ENCODE results near the gene DGKI. TPM values are rescaled to one million over a fixed set of nuclear protein-coding genes. Genes with fewer than 3 reads are reported as not detected.
A peak's percentile ranks its signal among the peaks of the same experiment; 100 is the strongest.

The DGKI gene
- total and polyA plus RNA-seq, 9 of the 15 experiments (the other 6 are each of a cell fraction or from before 2014, with no cell fraction given): 0.11 to 0.54 (median 0.15) TPM; not detected in 5

DNA sequence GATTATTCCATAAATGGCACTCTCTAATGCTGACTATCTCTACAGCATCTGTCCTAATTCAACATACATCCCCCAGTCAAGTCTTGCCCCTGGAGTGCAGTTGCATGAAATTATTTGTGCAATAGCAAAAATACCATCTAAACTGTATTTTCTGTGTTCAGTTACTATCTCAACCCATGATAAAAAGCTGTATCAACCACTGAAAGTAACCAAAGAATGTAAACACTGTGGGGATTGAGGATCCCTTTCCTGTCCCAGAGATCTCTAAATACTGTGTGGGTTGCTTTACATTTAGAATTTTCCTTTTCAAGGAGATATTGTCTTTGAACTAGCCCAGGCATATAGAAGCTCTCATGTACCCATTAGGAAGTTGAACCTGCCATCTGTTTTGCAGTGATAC lies 23.9 kb upstream of the DGKI start:
- no peak for FAIRE-seq
- POLR2A ChIA-PET: interaction anchor here (1.2 kb wide), 1 partner anchor 9 kb away, joined by 4 read pairs; no protein-coding TSS in a partner anchor

More for the DNA sequence above, 23.9 kb upstream of the DGKI start:
- TF ChIP-seq, protein P1, sequence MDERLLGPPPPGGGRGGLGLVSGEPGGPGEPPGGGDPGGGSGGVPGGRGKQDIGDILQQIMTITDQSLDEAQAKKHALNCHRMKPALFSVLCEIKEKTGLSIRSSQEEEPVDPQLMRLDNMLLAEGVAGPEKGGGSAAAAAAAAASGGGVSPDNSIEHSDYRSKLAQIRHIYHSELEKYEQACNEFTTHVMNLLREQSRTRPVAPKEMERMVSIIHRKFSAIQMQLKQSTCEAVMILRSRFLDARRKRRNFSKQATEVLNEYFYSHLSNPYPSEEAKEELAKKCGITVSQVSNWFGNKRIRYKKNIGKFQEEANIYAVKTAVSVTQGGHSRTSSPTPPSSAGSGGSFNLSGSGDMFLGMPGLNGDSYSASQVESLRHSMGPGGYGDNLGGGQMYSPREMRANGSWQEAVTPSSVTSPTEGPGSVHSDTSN (CRISPR knock-in tag; IDR thresholded peaks at IDR 0.05; ENCODE audit: low read depth): no peak
- TF ChIP-seq, protein P1 (tag; conservative IDR thresholded peaks at IDR 0.05; ENCODE audit: low read depth): no peak
- TF ChIP-seq ETV6 (IDR thresholded peaks at IDR 0.05; ENCODE audit: borderline replicate concordance in 1 of 2, low read depth in 2 of 2, low read length in 1 of 2) (no peak), ETV6 (CRISPR knock-in tag; IDR thresholded peaks at IDR 0.05; ENCODE audit: borderline replicate concordance) (no peak), POLR2G (IDR thresholded peaks at IDR 0.05; ENCODE audit: low read depth, low read length) (0 out of 2 replicates have a peak, but pooled peaks have one; percentile 11), SIX5 (IDR thresholded peaks at IDR 0.05; ENCODE audit: borderline replicate concordance in 1 of 2, insufficient read depth in 1 of 2, low read depth in 1 of 2, low read length in 2 of 2) (no peak), C11orf30 (IDR thresholded peaks at IDR 0.05; ENCODE audit: low read depth) (no peak), PHF8 (IDR thresholded peaks at IDR 0.05; ENCODE audit: borderline replicate concordance, low read length) (no peak)
- TF ChIP-seq, protein P2, sequence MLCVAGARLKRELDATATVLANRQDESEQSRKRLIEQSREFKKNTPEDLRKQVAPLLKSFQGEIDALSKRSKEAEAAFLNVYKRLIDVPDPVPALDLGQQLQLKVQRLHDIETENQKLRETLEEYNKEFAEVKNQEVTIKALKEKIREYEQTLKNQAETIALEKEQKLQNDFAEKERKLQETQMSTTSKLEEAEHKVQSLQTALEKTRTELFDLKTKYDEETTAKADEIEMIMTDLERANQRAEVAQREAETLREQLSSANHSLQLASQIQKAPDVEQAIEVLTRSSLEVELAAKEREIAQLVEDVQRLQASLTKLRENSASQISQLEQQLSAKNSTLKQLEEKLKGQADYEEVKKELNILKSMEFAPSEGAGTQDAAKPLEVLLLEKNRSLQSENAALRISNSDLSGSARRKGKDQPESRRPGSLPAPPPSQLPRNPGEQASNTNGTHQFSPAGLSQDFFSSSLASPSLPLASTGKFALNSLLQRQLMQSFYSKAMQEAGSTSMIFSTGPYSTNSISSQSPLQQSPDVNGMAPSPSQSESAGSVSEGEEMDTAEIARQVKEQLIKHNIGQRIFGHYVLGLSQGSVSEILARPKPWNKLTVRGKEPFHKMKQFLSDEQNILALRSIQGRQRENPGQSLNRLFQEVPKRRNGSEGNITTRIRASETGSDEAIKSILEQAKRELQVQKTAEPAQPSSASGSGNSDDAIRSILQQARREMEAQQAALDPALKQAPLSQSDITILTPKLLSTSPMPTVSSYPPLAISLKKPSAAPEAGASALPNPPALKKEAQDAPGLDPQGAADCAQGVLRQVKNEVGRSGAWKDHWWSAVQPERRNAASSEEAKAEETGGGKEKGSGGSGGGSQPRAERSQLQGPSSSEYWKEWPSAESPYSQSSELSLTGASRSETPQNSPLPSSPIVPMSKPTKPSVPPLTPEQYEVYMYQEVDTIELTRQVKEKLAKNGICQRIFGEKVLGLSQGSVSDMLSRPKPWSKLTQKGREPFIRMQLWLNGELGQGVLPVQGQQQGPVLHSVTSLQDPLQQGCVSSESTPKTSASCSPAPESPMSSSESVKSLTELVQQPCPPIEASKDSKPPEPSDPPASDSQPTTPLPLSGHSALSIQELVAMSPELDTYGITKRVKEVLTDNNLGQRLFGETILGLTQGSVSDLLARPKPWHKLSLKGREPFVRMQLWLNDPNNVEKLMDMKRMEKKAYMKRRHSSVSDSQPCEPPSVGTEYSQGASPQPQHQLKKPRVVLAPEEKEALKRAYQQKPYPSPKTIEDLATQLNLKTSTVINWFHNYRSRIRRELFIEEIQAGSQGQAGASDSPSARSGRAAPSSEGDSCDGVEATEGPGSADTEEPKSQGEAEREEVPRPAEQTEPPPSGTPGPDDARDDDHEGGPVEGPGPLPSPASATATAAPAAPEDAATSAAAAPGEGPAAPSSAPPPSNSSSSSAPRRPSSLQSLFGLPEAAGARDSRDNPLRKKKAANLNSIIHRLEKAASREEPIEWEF (CRISPR knock-in tag; IDR thresholded peaks at IDR 0.05): no peak
- no peak overlapping the region for H3K4me2 ChIP-seq (ENCODE audit: insufficient read depth, low read length)
- no peak overlapping the region for H3K9ac ChIP-seq (ENCODE audit: insufficient read depth in 1 of 2, low read depth in 2 of 2, low read length in 2 of 2)
- in situ Hi-C loops (cut with MboI): no loop called here
- CTCF ChIA-PET (ENCODE audit: low intra/inter-chr PET ratio): no interaction called here
- H3K4me1 ChIP-seq (replicated peaks in 1 of 2; ENCODE audit: control insufficient read depth in 2 of 2, insufficient read depth in 2 of 2, low read length in 2 of 2): no peaks in the 10 kb centered on the region
- no TSS peak for BruUV-seq (replicated peaks)
- no peak overlapping the region for H3K4me3 ChIP-seq
- ATAC-seq (no peak), DNase-seq (ENCODE audit: extremely low read depth in 1 of 4, low spot score in 3 of 4) (no peak)
- no peak overlapping the region for H2AFZ ChIP-seq (ENCODE audit: low read depth, low read length)
- no peaks in the 10 kb centered on the region for H4K20me1 ChIP-seq (replicated peaks; ENCODE audit: control insufficient read depth, insufficient read depth, low read length)
- H3K27me3 ChIP-seq (ENCODE audit: control insufficient read depth in 2 of 2, insufficient read depth in 2 of 2, low read length in 2 of 2): no peaks in the 10 kb centered on the region
- no peaks in the 10 kb centered on the region for H3K79me2 ChIP-seq (ENCODE audit: control insufficient read depth, insufficient read depth, low read length)
- H3K27ac ChIP-seq (ENCODE audit: extremely low read depth, low read depth, low read length): no peak overlapping the region
- peaks cover 15% of the 10 kb centered on the region; the same call in 2 of the 3 replicates for H3K36me3 ChIP-seq (ENCODE audit: control insufficient read depth, insufficient read depth, low read length)
- peaks cover 4% of the 10 kb centered on the region; the same call in 1 of the 2 replicates for H3K9me3 ChIP-seq (replicated peaks; ENCODE audit: control insufficient read depth, insufficient read depth, low read depth, low read length)
- intact Hi-C loops (cut with micrococcal nuclease): no loop called here
- H3K9me1 ChIP-seq (ENCODE audit: control insufficient read depth, insufficient read depth, low read length): no peaks in the 10 kb centered on the region
